Ishikawa (cell line): ENCODE results near the gene DMWD.

ENCODE experiments used
- CEBPB ChIP-seq: IDR thresholded peaks from 2 replicates; pipeline ENCODE4 v1.6.1; 2012
- CREB1 ChIP-seq: IDR thresholded peaks from 2 replicates; pipeline ENCODE4 v1.6.1; 2012; ENCODE audit warnings: low read depth
- EGR1 ChIP-seq: IDR thresholded peaks from 2 replicates; pipeline ENCODE4 v1.6.1; 2012
- EP300 ChIP-seq: IDR thresholded peaks from 2 replicates; pipeline ENCODE4 v1.6.1; 2012; ENCODE audit warnings: borderline replicate concordance
- FOXM1 ChIP-seq: IDR thresholded peaks from 2 replicates; pipeline ENCODE4 v1.6.1; 2012; ENCODE audit warnings: low read depth, borderline replicate concordance
- NFIC ChIP-seq: IDR thresholded peaks from 2 replicates; pipeline ENCODE4 v1.6.1; 2012
- RAD21 ChIP-seq: IDR thresholded peaks from 2 replicates; pipeline ENCODE4 v1.6.1; 2012; ENCODE audit warnings: low read depth
- TAF1 ChIP-seq: IDR thresholded peaks from 2 replicates; pipeline ENCODE4 v1.6.1; 2012; ENCODE audit warnings: low read depth, mild to moderate bottlenecking
- TCF12 ChIP-seq: IDR thresholded peaks from 2 replicates; pipeline ENCODE4 v1.6.1; 2012; ENCODE audit warnings: low read depth
- TEAD4 ChIP-seq: IDR thresholded peaks from 2 replicates; pipeline ENCODE4 v1.6.1; 2012
- YY1 ChIP-seq: IDR thresholded peaks from 2 replicates; pipeline ENCODE4 v1.6.1; 2012; ENCODE audit warnings: low read depth
- ZBTB7A ChIP-seq: IDR thresholded peaks from 2 replicates; pipeline ENCODE4 v1.6.1; 2012; ENCODE audit warnings: low read depth
- TF ChIP-seq, protein P1 (sequence below): IDR thresholded peaks from 2 replicates; pipeline ENCODE4 v1.6.1; 2012
- TF ChIP-seq, protein P2 (sequence below): IDR thresholded peaks from 2 replicates; pipeline ENCODE4 v1.6.1; 2012; ENCODE audit warnings: low read depth, mild to moderate bottlenecking
- TF ChIP-seq, protein P3 (sequence below): IDR thresholded peaks from 2 replicates; pipeline ENCODE4 v1.6.1; 2012

Gene DMWD

DNA sequence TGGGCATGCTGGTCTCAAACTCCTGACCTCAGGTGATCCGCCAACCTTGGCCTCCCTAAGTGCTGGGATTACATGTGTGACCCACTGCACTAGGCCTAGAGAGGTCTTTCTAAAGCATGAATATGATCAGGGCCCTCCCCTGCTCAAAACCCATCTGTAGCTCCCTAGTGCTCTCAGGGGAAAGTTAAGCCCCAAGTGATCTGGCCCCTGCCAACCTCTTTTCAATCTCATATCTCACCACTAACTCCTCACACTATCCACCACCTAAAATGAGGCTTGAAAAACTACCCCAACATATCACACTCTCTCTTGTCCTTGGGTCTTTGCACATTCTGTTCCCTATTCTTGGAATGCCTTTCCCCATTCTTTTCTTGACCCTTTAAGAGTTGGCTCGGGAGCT is 2.0 kb upstream of the DMWD start:
- TF ChIP-seq CEBPB (no peak), TEAD4 (no peak), EGR1 (no peak), EP300 (no peak), TAF1 (no peak), CREB1 (no peak), FOXM1 (no peak), YY1 (no peak), RAD21 (no peak), ZBTB7A (no peak)
- TF ChIP-seq, protein P1, sequence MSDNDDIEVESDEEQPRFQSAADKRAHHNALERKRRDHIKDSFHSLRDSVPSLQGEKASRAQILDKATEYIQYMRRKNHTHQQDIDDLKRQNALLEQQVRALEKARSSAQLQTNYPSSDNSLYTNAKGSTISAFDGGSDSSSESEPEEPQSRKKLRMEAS, result no peak
- TF ChIP-seq, protein P2, sequence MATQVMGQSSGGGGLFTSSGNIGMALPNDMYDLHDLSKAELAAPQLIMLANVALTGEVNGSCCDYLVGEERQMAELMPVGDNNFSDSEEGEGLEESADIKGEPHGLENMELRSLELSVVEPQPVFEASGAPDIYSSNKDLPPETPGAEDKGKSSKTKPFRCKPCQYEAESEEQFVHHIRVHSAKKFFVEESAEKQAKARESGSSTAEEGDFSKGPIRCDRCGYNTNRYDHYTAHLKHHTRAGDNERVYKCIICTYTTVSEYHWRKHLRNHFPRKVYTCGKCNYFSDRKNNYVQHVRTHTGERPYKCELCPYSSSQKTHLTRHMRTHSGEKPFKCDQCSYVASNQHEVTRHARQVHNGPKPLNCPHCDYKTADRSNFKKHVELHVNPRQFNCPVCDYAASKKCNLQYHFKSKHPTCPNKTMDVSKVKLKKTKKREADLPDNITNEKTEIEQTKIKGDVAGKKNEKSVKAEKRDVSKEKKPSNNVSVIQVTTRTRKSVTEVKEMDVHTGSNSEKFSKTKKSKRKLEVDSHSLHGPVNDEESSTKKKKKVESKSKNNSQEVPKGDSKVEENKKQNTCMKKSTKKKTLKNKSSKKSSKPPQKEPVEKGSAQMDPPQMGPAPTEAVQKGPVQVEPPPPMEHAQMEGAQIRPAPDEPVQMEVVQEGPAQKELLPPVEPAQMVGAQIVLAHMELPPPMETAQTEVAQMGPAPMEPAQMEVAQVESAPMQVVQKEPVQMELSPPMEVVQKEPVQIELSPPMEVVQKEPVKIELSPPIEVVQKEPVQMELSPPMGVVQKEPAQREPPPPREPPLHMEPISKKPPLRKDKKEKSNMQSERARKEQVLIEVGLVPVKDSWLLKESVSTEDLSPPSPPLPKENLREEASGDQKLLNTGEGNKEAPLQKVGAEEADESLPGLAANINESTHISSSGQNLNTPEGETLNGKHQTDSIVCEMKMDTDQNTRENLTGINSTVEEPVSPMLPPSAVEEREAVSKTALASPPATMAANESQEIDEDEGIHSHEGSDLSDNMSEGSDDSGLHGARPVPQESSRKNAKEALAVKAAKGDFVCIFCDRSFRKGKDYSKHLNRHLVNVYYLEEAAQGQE, result no peak

DNA sequence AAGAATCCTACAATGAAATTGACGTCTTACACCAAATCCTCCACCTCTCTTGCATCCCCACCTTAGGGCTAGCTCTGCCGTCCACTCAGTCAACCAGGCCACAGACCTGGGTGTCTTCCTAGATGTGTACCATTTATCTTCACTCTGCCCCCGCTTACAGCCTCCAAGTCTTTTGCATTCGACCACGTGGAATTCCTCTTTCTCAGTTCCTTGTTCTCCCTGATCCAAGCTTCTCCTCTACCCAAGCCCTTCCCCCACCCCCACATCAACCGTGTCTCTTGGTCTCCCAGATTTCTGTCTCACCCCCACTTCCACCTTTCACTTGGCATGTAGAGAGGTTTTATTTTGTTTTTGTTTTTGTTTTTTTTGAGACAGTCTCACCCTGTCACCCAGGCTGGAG is 1.2 kb upstream of the DMWD start:
- TF ChIP-seq TCF12 (no peak), TEAD4 (no peak)
- TF ChIP-seq, protein P3, sequence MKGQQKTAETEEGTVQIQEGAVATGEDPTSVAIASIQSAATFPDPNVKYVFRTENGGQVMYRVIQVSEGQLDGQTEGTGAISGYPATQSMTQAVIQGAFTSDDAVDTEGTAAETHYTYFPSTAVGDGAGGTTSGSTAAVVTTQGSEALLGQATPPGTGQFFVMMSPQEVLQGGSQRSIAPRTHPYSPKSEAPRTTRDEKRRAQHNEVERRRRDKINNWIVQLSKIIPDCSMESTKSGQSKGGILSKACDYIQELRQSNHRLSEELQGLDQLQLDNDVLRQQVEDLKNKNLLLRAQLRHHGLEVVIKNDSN, result no peak

DNA sequence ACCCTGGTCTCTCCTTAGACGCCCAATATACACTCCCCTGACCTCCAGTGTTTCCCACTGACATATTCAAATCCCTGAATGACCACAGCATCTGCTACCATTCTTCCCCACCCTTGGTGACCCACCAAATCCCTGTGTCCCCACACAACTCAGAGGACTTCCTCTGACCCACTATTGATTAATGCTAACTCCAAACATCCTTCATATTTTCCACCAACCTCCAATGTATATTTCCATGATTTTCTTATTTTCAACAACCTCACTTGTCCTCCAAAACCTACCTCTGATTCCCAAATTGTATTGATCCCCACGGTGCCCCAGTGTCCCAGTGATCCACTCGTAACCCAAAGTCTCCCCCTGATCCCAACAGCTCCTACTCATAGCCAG is 526 bp upstream of the DMWD start:
- TF ChIP-seq CEBPB (no peak), TAF1 (no peak), NFIC (no peak), EP300 (no peak), YY1 (no peak), TCF12 (no peak), EGR1 (no peak), TEAD4 (no peak), RAD21 (no peak), CREB1 (no peak), FOXM1 (no peak), ZBTB7A (no peak)
- TF ChIP-seq, protein P1, result no peak
- TF ChIP-seq, protein P3, result no peak
- TF ChIP-seq, protein P2, result no peak

DNA sequence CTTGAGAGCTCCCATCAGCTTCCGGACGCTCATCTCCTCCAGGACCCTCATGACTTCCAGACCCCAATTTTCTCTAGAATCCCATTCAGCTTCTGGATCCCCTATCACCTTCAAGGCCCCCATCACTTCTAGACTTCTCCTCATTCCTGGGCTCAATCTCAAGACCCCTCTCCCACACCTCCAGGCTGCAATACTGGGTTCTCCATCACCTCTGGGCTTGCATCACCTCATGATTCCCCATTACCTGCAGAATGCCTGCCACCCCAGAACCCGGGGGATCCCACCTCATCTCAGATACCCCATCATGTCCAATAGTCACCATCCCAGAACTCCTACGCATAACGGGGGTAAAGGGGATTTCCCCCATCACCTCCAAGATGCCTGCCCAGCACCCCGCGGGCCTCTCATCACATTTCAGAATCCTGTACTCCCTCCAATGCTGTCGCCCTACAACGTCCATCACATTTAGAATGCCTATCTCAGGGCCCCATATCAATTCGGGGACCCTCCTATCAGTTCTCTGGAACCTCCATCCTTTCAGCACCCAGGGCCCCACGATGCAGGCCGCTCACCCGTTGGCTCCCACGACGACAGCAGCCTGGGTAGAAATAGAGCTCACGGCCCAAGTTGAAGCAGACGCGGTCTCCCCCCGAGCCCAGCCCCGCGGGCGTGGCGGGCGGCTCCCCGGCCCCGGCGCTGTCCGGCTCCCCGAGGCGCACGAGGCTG is 738 bp downstream of the DMWD start:
- no peak for TF ChIP-seq EGR1
- TF ChIP-seq FOXM1, result no peak
- no peak for TF ChIP-seq EP300
- no peak for TF ChIP-seq YY1
- no peak for TF ChIP-seq TAF1
- TF ChIP-seq, protein P2, result no peak
- TF ChIP-seq TEAD4, result no peak
- TF ChIP-seq RAD21, result no peak
- no peak for TF ChIP-seq TCF12
- TF ChIP-seq, protein P3, result no peak
- no peak for TF ChIP-seq ZBTB7A
- no peak for TF ChIP-seq NFIC
- TF ChIP-seq, protein P1, result no peak
- no peak for TF ChIP-seq CEBPB
- no peak for TF ChIP-seq CREB1
